Jurkat, Clone E6-1 (cell line): ENCODE measurements around the gene STC2.

Experiments
- DNase-seq: peaks from one replicate; pipeline ENCODE4 v3.0.0-alpha.2; 2011; ENCODE audit warnings: low read depth, low spot score
- H3K4me3 ChIP-seq: 2 replicates; pipeline ENCODE4 v1.5.1; 2011; ENCODE audit warnings: mild to moderate bottlenecking, low read length, control low read depth, moderate library complexity

The STC2 gene

DNA sequence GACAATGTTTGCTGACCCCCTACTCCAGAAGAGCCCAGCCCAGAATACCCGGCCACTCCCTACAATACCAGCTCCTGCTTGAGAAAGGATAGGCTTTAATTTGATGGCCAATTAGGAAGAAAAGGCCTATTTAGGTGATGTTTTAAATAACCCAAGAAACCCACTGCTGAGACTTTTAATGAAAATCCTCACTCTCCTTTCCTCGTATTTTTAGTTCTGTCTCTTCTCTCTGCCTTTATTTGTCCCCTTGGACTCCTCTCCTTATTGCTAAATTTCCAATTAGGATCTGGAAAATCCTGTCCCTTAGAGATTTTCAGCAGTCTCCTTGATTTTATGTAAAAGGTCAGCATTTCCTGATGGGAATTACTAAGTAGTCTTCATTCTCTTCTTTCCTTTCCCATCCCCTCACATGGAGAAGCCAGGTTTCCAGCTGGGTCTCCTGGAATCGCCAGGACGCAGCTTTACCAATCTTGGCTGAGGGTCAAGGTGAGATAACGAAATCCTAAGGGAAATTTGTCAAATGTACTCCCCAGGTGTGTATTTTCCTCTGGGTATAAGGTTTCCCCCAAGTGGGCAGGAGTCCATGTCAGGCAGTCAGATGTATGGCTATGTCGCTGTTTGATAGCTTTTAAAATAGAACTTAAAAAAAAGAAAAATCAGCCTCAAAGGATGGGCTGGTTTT lies 11.7 kb downstream of the STC2 start:
- no peak overlapping the region for H3K4me3 ChIP-seq
- DNase-seq, result no peak

DNA sequence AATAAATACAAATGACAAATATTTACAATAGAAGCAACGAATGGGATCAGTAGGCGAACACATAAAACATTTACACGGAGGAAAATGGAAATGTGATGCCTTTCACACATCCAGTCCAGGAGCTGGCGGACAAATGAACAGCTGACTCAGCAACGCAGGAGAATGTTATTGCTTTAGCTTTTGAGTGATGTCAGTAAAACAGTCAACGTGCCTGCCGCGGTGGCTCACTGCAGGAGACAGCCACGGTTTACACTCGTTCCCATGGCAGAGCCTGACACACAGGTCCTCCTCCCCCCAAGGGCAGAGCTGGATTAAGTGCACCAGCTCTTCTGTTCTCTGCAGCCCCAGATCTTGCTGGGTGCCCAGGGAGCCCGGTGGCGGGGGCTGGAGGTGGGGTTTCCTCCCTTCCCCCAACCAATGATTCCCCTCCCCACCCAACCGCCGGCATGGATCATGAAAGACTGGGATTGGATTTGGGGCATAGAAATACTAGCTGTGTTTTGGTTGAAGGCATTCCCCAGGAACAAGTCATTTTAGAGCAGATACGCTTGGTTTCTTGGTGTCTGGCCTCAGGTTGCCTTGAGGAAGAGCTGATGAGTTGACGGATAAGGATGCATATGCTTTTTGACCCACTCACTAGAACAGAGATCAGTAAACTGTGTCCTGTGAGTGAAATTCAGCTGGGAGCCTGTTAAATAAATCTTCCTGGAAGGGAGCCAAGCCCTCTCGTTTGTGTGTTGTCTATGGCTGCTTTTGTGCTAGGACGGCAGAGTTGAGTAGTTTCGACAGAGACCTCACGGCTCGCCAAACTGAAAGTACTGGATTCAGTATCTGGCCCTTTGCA lies 12.5 kb downstream of the STC2 start:
- H3K4me3 ChIP-seq, result no peak overlapping the region
- no peak for DNase-seq

DNA sequence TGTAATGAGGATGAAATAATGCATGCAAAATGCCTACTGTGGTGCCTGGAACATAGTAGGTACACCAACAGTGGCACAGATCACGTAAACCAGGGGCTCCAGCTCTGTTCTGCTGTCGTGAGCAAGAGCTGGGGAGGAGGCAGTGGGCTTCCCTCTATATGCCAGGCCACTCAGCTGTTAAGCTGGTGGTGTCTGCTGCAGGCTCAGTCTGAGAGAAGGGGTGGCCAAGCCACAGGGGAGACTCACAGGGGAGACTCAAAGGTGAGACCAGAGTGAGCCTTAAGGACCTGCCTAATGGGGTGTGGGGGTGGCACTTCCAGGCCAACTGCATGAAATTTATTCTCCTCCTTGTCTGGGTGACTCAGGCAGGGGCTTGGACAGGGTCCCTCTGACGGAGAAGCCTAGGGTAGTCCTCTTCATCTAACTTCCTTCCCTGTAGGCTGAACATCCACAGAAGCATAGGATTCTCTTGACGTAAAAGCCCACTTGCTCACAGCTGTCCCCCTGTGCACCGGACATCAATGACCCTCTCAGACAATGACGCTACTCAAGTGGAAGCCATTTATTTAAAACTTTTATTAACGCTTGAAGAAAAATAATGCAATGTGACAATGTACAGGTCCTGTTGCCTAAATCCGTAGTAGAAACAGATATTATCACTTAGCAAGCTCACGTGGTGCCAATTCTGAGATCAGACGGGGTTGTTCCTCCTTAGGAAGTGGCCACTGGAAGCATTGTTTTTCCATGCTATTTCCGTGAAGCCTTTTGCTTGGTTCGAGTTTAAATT lies 13.9 kb downstream of the STC2 start:
- no peak overlapping the region for H3K4me3 ChIP-seq
- no peak for DNase-seq

DNA sequence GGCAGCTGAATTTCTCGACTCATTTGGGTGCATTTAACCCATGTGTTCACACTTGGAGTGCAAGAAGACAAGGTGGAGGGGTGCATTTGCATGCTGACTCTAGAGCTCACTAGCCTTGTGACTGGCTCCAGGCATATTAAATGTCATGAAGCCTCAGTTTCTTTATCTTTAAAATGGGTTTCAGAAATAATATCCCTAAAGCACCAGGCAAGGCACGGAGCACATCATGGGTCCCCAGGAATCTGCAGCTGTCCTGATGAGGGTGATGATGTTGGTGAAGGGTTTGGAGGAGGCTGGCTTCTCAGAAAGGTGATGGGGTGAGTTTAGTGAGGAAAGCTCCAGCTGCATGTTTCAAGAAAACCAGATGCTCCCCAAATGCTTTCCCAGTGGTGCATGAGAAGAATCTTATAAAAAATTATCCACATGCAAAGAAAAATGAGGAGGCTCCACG lies 14.8 kb downstream of the STC2 start:
- DNase-seq, result no peak
- no peak overlapping the region for H3K4me3 ChIP-seq

DNA sequence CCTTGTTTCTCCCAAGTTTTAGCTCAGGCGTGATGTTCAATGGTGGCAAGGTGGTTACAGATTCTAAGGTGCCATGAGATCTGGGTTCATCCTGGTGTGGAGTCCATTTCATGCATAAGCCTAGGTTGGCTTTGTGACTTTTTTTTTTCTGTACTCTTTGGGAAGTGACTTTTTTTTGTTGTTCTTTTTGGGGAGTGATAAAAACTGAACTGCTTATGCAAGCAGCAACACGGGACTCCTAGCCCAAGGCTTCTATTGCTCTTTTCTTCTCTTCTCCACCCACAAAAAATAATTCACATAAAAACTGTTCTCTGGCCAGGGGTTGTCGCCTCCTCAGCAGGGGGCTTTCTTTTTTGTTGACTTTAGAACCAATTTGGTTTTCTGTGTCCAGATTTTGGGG lies 15.4 kb downstream of the STC2 start:
- DNase-seq, result no peak

DNA sequence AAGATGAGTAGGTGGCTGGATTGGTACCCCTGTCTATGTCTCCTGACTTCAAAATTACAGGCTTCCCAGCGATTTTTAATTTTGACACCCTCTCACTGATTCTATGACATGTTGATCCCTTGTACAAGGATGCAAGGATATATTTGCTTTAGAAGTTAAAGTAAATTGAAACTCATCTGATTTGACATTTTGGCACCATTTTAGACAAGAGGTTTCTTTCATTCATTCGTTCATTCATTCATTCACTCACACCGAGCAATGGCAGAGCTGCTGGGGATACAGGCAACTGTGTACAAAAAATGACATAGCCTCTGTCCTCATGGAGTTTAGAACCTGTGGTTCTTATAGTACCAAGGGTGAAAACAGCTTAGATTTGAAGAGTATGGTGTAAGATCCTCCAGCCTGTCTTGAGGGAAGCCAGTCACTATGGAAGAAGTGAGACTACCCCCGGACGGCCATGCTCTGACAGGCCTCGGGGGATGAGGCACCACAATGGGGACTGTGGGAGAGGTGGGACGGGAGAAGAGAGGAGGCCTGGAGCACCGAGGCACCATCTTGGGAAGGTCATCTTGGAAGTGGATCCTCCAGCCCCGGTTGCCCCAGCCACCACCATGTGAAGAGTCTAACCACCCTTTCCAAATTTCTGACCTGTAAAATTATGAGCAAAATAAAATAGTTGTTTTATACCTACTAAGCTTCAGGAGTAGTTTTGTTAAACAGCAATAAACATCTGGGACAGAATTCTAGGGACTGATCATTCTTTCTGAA lies 16.2 kb downstream of the STC2 start:
- no peak overlapping the region for H3K4me3 ChIP-seq
- no peak for DNase-seq

More for the DNA sequence above, 15.4 kb downstream of the STC2 start:
- no peak overlapping the region for H3K4me3 ChIP-seq

DNA sequence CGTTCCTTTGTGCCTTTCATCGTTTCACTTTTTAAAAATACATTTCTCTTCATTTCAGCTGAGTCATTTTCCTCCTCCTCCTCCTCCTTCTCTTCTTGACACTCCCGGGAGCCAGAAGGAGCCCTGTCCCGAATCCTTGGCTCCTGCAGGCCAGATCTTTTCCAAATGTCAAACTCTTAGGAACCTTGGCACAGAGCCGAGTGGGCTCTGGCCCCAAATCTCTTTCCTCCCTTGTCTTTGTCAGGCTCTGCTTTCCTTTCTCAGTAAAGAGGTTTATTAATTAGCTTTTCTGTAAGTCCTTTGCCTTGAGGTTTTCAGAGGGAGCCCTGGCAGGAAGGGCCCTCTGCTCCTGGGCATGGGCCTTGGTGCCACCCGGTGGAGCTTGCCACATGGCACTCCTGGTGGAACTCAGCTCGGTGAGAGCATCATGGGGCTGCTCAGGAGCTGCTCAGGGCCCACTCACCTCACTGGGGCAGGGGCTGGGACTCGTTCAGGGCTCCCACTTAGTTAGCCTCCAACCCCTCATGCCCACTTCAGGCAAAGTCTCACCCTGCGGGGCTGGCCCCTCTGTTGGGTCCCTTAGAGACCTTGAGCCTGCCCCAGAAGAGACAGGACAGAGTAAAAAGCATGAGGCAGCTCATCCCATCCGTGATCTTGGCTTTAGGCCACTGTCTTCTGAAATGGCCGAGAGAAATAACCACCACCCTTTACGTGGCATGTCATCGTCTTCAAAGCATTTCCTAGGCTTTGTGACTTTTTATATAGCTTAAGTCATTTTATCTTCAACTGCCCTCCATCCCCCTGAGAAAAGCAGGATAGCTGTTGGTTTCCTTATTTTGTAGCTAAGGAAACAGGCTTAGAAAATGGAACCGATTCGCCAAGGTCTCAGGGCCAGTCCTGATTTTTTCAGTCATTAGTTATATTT lies 17.1 kb downstream of the STC2 start:
- no peak for DNase-seq
- H3K4me3 ChIP-seq, result no peak overlapping the region

DNA sequence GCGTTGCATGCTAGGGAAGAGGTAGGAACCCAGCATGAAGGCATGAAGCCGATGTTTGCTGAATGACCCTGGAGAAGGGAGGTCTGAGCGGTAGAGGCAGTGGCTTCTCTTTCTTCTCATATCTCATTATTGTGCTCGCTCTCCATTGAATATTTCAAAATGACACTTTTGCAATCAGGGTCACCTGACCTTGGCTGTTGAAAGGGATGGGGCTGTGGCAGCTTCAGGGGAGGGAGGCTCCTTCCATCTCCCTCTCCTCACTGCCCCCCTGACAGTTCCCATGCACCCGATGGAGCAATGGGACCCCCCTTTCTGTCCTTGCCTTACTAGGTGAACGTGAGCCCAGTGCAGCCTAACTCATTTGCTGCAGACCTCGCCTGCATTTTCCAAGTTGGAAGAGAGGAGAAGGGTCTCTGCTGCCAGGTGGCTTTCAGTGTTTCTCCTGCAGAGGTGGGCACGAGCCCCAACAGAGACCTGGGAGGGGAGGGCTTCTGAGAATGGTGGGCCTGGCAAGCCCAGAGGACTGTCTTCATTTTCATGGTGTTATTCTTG lies 17.9 kb downstream of the STC2 start:
- no peak overlapping the region for H3K4me3 ChIP-seq
- DNase-seq, result no peak

DNA sequence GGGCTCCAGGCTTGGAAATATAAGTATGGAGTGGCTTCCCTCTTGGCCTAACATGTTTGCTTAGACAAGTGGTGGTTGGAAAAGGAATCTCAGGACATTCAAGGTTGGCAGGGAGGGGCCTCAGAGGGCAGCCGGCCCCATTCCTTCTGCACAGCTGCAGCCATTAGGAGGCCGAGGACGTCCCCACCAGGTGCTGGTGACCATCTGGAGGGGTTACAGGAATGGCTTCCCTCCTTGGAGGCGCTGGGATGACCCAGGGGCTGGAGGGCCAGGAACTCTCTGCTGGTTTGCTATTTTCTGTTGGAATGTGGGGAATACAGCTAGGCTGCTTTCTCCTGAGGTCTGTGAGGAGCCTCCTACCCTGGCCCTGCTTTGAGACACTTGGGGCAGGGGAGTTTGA lies 18.5 kb downstream of the STC2 start:
- no peak for DNase-seq
- no peak overlapping the region for H3K4me3 ChIP-seq

DNA sequence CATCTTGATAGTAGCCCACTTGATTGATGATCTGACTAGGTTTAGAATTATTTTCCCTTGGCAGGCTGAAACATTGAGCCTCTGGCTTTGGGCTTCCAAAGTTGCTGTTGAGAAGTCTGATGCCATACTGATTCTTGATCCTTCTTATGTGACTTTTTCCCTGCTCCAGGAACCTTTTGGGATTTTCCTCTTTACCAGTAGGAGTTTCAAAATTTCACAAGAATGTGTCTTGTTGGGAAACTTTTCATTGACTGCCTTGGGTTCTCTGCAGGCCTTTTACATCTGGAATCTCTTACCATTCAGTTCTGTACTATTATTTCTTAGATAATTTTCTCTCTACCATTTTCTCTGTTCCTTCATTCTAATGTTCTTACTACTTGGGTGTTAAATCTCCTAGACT lies 20.0 kb downstream of the STC2 start:
- no peak overlapping the region for H3K4me3 ChIP-seq
- DNase-seq, result no peak

DNA sequence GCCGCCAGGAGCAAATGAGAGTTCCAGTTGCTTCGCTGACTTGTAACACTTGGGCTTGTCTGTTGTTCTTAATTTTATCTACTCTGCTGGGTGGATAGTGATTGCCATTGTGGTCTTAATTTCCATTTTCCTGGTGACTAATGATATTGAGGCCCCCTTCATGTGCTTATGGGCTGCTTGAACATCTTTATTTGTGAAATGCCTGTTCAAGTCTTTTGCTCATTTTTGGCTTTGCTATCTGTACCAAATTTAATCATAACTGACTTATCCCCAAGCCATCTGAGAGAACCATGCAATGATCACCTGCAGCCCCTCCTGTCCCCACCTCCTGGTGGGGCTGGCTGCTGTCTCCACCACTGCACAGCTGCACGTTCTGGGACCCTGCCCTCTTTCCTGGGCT lies 20.5 kb downstream of the STC2 start:
- DNase-seq, result no peak

DNA sequence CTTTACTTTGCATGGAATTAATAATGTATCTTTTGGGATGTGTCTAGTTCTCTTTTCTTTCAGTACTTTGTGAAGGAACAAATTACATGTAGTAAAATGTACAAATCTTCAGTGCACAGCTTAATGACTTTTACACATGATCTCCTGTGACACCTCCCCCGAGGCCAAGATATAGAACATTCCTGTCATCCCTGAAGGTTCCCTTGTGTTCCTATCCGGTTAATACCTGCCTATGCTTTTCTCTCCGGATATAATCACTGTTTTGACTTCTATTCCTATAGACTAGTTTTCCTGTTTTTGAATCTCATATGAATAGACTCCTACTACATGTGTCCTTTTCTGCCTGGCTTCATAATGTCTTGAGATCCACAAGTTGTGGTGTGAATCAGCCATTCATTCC lies 21.5 kb downstream of the STC2 start:
- DNase-seq, result no peak
- no peak overlapping the region for H3K4me3 ChIP-seq

More for the DNA sequence above, 20.5 kb downstream of the STC2 start:
- H3K4me3 ChIP-seq, result no peak overlapping the region

DNA sequence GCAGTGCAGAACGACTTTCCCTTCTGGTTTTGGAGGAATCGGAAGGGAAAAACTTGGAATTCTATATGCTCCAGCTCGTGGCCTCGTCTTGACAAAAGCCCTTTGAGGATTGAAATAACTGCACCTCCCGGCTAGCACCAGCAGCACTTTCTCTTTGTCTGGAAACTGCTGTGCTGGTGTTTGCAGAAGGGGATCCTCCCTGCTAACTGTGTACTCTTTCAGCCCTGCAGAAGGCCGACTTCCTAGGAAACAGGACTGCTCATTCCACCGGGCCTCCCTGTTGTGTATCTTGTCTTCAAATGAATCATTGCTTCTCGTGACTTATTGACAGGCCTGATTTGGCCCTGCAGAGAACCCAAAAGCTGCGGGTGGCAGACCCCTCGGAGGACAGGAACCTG lies 23.6 kb downstream of the STC2 start:
- DNase-seq, result no peak
- no peak overlapping the region for H3K4me3 ChIP-seq

DNA sequence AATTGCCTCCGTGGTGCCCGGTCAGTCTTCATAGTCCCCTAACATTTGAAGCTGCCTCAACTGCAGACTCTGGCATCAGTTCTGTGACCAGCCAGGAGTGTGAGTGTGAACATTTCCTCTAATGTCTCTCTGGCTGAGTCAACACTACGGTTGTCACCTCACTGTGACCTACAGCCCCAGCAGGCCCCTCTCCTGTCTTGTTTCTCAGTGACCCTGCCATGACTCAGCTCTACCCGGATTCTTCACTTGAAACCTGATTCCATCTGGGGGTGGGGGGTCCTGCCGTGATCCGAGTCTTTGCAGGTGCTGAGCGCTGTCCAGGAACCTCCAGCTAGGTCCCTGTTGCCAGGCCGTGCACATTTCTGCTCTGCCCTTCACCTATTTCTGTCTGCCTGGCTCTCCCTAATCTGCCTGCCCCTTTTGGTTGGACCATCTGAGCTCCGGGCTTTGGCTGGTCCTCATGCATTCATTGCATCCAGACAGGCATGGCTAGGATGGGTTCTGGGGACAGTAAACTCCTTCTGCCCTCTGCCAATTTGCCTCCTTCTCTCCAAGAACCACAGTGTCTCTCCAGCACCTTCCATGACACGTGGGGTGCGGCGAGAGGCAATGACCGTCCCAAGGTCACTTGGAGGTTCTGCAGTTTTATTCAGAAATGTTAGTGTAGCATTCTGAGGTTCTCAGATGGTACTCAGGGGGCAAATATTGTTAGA lies 24.2 kb downstream of the STC2 start:
- no peak for DNase-seq
- H3K4me3 ChIP-seq, result no peak overlapping the region

DNA sequence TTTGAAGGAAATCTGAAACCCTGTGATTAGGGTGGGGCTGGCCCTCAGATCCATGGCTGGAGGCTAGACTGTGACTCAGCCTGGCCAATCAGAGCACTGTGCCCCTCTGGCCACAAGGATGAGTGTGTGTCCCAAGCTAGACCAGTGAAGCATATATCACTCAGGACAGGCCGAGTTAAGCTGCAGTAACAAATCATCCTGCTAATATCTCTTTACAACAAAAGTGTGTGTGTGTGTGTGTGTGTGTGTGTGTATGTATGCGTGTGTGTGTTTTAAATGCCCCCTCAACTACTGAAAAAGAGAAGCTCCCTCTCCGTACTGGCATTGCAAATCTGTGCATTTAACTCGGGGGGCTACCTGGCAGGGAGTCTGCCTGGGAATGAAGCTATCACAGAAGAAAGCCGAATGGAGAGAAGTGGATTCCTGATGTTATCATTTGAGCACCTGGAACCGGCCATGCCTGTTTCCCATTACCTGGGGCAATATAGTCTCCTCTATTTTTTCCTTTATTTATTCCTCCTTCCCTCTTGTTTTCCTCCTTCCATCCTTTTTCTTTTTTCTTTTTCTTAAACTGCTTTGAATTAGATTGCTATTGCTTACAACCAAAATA lies 25.6 kb downstream of the STC2 start:
- DNase-seq, result no peak
- H3K4me3 ChIP-seq, result no peak overlapping the region

DNA sequence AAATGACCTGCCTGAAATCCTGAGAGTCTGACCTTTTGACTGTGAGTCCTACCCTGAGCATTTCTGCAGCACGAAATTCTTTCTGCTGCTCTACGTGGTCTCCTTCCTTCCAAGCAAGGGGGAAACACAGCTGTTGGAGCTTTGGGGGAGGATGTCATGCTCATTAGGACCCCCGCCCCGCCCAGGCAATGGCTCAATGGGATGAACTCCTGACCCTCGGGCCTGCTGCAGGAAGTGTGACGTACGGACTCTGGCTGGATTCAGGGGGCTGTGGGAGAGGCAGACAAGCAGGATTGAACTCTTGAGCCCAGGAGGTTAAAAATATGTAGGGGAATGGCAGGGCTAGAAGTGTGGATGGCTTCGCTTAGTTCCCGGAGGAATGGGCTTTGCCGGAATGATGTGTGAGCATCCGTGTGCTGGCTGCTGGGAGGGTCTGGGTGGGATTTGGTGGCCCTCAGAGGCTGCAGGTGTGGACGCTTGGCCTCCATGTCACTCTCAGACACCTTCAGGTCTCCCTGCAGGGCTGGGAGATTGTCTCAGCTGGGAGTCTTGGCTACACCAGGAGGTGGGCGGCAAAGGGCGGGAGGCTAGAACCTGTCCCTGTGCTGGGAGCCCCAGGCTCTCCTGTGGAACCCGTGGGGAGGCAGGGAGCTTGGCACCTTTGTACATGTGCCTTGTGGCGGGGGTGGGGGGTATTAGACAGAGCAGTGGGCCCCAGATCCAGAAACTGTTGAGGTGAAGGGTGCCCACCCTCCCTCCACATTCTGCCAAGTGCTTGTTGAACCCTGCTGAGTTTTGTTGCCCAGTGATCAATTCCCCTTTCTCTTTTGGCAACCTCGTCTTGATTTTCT lies 26.3 kb downstream of the STC2 start:
- no peak overlapping the region for H3K4me3 ChIP-seq
- no peak for DNase-seq
